HG03045 (cell line): ENCODE data around the gene FOSL2.

ENCODE experiments used
- ATAC-seq: cut with Tn5 transposase; IDR thresholded peaks from one replicate; pipeline ENCODE4 v1.9.1; 2021; ENCODE audit warnings: mild to moderate bottlenecking, moderate library complexity; ENCODE audit not compliant: unreplicated experiment

The FOSL2 gene

DNA sequence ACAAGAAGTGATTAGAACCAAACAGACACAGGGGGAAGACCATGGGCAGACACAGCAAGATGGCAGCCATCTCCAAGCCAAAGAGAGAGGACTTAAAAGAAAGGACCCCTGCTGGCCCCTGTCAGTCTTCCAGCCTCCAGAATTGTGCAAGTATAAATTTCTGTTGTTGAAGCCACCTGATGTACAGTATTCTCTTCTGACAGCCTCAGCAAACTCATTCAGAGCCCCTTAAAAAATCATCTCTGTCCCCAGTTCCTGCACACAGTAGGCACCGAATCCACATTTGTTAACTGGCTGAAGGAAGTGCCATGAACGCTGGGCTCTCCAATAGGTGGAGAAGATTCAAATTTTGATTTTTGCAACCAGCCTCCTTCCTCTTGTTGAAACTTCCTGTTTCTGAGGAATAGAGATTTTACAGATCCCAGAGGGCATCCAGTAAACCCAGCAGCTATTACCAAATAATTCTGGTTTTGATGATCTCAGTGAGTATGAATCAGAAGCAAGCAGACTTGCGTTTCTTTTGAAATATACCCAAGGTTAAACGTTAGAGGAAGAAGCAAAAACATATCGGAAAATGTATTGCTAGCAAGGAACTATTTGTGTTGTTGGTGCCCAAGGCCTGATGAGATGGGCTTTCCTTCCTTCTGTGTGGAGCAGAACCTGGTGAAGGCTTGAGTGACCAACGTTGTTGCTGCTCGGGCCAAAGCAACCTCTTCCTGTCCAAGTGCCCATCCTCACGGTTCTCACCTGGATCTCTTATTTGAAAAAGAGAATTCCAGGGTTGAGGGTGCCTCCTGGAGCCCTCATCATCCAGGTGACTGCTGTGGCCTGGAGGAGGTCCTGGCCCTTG lies 55.5 kb downstream of the FOSL2 start:
- ATAC-seq = no peak

- ATAC-seq = no peak
These were observed 56.1 kb downstream of the FOSL2 start for GRCh38 chr2:28448793-28449100.

DNA sequence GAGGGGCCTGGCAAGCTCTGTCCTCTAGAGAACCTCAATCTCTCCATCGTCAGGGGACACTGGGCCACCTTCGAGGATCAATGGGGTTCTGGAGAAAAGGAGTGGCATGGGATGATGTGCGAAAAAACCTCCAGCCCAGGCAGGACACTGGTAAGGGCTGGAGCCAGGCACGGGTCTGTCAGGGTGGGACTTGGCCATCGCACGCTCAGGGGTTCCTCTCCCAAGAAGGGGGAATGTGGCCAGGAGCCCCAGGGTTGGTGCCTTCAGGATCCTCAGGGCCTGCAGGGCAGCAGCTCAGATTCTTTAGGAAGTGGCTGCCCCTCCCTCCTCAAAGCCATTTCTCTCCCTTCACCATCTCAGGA lies 56.4 kb downstream of the FOSL2 start:
- no peak for ATAC-seq

- ATAC-seq = no peak
These were observed 57.1 kb downstream of the FOSL2 start for GRCh38 chr2:28449488-28450395.

DNA sequence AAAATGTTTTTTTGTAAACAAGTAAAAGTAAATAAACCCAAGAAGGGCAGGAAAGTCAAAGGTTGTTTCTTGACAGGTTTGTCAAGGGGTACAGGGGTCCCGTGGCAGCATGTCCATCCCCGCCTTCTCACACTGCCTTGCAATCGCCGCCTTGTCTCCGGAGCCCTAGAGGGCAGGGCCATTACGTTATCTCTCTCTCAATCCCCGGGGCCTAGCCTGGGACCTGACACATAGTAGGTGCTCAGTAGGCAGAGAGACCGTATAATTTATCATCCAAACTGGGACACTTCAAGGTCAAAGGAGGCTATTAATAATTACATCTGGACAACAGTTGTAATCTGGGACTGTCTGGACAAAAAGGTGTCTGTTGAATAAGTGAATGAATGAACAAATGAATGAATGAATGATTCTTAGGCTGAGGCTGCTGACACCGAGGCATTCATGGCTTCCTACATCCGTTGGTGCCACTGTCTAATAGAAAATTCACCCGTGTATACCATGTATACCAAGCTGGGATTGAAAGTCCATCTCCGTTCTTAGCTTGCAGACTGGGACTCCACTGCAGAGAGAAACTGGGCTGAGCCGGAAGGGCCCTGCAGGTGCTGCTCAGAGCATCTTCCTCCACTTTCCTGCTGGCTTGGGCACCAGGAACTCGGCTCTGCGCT lies 58.4 kb downstream of the FOSL2 start:
- ATAC-seq = no peak

DNA sequence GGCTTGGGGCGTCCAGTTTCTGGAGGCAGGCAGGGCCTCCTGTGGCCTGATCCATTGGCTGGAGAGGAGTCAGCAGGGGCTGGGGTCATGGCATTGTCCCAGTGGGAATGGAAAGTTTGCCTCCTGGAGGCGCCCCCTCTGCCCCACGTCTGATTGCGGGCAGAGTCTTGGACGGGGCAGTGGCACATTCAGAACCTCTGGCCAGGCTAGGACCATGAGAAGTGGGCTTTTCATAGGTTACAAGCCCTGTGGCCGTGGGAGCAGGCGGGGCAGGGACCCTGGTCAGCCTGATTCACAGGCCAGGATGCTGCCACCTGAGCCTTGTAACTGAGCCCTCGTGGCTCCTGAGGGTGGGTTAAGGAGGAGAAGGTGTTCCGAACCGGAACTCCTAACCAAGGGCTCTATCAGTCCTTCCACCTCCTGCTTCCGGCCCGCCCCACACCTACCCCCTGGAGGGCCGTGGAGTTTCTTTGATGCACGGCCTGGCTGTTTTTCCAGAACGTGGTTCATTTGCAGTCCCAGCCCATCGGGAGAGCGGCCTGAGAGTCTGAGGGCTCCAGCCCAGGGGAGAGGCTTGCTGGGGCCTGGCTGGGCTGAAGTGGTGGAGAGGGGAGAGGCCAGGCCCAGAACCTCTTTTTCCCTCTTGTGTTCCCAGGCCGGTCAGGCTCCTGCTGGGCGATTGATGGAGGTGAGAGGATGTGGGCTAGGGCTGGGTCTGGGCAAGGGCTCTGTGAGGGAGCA lies 59.3 kb downstream of the FOSL2 start:
- no peak for ATAC-seq

DNA sequence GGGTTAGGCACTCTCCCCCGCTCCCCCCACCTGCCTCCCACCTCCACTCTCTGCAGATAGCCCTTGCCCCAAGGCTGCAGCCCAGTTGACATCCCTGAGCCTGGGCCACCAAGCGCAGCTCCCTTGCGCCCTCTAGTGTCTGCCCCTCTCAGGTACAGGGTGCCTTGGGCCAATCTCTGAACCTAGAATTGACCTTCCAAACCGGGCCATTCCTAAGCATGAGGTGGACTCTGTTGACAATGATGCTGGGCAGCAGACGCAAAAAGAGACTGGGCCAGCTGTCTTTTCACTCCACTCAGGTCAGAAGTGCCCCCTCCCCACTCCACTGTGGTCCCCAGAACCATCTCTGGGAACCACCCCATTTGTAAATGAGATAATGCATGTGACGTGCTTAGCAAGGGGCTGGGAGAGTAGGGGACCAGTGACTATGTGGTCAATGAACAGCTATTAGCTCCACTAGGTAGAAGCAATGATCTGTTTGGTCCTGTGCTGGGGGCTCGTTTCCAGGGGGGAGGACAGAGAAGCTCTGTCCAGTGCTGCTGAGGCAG lies 60.0 kb downstream of the FOSL2 start:
- no peak for ATAC-seq

DNA sequence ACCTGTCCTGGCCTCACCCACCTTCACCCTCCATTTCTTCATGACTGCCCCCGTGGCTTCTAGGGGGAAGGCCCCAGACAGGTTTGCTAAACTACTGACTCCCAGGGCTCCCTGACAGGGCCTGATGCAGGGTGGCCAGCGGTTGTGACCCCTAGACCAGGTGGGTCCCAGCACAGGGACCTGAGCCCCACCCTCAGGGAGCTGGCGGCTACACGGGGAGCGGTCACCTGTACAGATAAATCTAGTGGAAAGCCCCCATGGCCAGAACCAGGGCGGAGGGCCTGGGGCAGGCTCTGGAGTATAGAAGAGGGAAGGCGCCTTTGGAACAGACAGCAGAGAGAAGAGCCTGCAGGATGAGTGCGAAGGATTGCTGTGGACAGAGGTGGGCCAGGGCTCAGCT lies 60.7 kb downstream of the FOSL2 start:
- no peak for ATAC-seq

DNA sequence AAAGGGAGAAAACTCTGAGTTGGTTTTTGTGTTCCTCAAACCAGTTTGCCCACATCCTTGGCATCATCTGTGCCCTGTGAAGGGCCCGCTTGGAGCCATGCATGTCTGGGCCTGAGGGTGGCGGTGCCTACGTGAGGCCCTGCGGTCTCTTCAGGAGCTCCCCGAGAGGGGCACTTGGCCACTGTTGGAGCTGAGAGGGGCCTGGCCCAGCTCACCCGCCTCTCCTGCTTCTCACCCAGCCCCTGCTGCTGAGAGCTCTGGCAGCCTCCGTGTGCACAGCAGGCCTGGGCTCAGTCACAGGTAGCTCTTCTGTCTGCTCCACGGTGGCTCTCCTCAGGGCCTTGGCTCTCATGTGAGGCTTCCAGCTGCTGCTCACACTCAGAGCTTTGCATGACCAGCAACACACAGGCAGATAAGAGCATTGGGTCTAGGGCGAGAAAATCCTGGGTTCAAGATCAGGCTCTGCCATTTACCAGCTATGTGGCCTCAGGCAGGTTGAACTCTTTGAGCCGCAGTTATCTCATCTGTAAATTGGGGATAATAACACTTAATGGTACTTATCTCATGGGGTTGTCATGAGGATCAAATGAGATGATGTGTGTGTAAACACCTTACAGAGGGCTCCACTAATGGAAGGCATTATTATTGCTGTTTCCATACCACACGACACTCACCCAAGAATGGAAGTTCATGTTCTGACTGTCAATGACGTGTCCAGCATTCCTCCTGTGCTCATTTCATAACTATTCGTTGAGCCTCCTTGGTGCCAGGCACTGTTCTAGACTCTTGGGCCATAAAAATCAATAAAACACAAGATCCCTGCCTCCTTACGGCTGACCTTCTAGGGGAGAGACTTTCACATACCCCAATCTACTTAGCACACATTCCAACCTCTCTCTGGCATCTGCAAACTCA lies 61.6 kb downstream of the FOSL2 start:
- no peak for ATAC-seq

DNA sequence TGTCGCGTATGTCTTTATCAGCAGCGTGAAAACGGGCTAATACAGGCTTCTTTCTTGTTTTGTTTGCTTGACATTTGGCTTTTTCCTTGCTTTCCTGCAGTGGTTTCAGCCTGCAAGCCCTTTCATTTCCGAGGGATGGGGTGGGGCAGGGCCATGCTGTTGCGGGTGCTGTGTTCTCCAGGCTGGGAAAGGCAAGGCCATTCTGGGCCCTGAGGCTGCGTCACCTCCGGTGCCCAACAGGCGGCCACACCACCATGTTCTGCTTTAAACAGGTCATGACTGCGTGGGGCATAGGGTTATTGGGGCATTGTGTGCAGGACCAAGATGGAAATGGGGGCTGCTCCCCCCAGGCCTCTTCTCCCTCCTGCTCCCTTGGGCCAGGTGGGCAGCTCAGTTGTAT lies 64.6 kb downstream of the FOSL2 start:
- no peak for ATAC-seq

GRCh38 chr2:28461056-28461455 lies 68.4 kb downstream of the FOSL2 start:
- no peak for ATAC-seq

- no peak for ATAC-seq
These were observed 69.5 kb downstream of the FOSL2 start for GRCh38 chr2:28462122-28462521.

- ATAC-seq = no peak
These were observed 70.7 kb downstream of the FOSL2 start for GRCh38 chr2:28463211-28463816.

- no peak for ATAC-seq
These were observed 71.2 kb downstream of the FOSL2 start for GRCh38 chr2:28463893-28464292.

- ATAC-seq = no peak
These were observed 72.7 kb downstream of the FOSL2 start for GRCh38 chr2:28465148-28465885.
